Suppressor macrophage treated with lipopolysaccharide for 1 hour (primary cell): ENCODE measurements around the gene SEMA4A.

Experiments
- DNase-seq, 3 donors: peaks; one replicate each; pipeline ENCODE4 v3.0.0-alpha.2; 2020 to 2022

The SEMA4A gene

GRCh38 chr1:156135930-156136871 is 17.2 kb upstream of the SEMA4A start:
- DNase-seq: no peak

DNA sequence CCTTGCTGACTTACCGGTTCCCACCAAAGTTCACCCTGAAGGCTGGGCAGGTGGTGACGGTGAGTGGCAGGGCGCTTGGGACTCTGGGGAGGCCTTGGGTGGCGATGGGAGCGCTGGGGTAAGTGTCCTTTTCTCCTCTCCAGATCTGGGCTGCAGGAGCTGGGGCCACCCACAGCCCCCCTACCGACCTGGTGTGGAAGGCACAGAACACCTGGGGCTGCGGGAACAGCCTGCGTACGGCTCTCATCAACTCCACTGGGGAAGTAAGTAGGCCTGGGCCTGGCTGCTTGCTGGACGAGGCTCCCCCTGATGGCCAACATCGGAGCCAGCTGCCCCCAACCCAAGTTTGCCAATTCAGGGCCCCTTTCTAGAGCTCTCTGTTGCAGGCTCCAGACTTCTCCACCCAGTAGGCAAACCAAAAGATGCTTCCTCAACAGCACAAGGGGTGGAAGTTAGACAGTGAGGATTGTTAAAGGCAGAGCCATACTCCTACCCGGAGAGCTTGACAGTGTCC is 16.4 kb upstream of the SEMA4A start:
- no peak for DNase-seq

- DNase-seq: no peak
Observed at GRCh38 chr1:156138458-156138867, 14.9 kb upstream of the SEMA4A start.

GRCh38 chr1:156140879-156141707 is 12.3 kb upstream of the SEMA4A start:
- DNase-seq: no peak

- DNase-seq: no peak
Observed at GRCh38 chr1:156143765-156144489, 9.5 kb upstream of the SEMA4A start.

DNA sequence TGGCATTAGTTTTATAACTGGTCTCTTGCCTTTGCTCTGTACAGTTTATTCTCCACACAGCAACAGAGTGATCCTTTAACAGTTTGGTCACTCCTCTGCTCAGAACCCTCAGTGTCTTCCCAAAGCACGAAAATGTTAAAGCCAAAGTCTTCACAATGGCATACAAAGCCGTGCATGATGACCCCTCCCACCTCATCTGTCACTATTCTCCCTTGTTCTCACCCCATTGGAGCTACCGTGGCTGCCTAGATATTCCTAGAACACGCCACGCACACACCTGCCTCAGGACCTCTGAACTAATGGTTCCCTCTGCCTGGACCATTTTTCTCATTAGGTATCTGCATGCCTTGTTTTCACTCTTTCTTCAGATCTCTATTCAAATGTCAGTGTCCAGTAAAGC is 8.6 kb upstream of the SEMA4A start:
- no peak for DNase-seq

DNA sequence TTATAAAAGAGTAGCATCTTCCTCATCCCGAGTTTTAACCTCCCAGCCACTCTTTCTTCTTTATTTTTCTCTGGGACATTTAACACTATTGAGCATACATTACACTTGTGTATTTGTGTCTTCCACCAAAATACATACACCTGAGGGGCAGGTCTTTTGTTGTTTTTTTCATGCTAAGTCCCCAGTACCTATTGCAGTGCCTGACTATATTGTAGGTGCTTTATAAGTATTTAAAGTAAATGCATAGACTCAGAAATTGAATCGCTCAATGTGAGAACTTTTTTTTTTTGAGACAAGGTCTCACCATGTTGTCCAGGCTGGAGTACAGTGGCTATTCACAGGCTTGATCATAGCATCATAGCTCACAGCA is 7.8 kb upstream of the SEMA4A start:
- no peak for DNase-seq

GRCh38 chr1:156146020-156146768 is 7.2 kb upstream of the SEMA4A start:
- peak; percentile 70 to 86 (median 84) for DNase-seq

- peak in 1 of 3 donors; percentile 37 for DNase-seq
Observed at GRCh38 chr1:156146769-156147405, 6.5 kb upstream of the SEMA4A start.

DNA sequence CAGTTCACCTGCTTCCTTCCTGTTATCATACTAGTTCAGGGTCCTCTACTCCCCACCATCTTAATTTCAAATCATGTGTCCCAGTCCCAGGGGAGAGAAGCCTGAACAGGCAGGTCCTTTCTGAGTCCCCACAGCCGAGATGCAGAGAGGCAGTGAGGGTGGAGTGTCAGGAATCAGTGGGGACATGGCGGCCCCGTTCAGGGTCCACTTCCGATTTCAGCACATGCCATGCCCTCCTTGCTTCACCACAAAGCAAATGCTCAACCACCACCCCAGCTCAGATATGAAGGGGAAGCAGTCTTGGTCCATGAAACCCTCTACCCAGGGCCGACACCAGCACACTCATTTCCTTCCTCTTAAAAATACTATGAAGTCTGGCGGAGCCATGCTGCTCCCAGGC is 5.2 kb upstream of the SEMA4A start:
- peak; percentile 72 to 74 (median 73) for DNase-seq

- DNase-seq: no peak
Observed at GRCh38 chr1:156149374-156150332, 3.7 kb upstream of the SEMA4A start.

DNA sequence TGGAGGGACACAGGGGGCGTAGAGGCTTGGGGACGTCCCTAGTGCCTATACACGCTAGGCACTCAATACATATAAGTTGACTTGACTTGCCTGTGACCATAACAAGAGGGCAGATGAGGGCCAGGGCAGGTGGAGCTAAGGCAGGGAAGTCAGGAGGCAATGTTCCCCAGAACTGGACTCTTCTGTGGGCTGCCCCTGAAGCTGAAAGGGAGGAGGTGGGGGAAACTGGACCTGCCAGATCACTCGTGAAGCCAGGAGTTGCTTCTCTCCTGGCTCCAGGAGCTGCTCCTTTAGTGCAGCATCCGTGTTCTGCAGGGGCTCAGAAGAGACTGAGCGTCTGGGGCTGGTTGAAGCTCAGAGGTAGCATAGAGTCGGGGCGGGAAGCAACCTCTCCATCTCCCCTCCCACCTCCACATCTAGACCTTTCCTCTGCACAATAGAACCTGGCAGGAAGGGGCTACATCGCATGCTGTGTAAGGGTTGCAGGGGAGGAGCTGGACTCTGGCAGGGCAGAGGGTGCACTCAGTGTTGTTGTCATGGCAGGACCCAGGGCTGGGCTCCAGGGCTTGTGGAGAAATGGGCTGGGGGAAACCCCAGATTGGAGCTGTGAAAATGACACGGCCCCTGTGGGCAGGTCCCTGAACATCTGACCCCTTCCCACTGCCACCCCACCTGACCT is 2.9 kb upstream of the SEMA4A start:
- peak; percentile 46 to 75 (median 66) for DNase-seq

GRCh38 chr1:156151093-156151688 is 2.2 kb upstream of the SEMA4A start:
- peak; percentile 90 to 93 (median 91) for DNase-seq

GRCh38 chr1:156152628-156153027 is 757 bp upstream of the SEMA4A start:
- DNase-seq: no peak

GRCh38 chr1:156154317-156154749 is 948 bp downstream of the SEMA4A start:
- DNase-seq: peak; percentile 87 to 92 (median 89)

DNA sequence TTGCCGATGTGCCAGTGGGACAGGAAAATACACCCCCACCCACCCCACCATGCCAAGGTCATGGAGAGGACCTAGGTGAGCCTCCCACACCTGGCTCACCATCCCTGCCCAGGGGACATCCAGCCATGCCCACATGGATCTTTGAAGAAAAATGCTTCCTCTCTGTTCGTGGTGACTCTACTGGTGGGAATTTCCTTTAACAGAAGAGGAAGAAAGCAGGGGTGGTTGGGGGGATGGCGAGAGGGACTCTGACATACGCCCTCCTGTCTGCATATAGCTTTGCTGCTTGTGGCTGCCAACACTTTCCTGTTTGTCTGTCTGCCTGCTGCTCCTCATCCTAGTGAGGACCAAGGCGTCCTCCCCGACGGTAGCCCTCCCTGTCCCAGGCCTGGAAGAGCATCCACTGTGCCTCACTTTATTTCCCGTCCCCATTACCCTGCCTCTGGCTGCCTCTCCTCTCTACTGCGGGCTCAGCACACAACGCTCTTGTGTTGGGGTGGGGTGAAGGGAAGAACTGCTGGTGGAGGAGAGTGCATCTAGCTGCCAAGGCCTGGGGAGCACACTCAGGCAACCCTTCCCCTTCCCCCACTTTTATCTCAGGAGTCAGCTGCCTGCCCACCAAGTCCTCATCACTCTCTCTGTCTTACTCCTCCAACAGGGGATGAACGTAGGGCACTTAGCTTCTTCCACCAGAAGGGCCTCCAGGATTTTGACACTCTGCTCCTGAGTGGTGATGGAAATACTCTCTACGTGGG is 2.5 kb downstream of the SEMA4A start:
- DNase-seq: peak; percentile 77 to 83 (median 81)

DNA sequence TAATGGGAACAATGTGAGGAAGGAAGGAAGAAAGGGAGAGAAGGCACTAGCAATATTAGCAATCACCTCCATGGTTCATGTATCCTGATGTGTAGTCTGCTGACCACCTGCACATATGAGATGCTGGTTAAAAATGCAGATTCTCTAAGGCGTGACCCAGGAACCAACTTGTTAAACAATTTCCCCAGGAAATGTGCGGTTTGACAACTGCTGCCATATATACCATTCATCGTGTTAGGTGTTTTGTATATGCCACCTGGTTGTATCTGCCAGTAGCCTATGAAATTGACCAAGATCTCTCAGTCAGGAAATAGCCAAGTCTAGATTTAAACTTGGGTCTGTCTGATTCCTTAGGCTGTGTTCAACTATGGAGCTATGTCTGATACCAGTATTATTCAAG is 4.1 kb downstream of the SEMA4A start:
- DNase-seq: no peak

GRCh38 chr1:156157966-156158365 is 4.6 kb downstream of the SEMA4A start:
- DNase-seq: no peak
